Muscle layer of duodenum (tissue), 2 donors: Measurements from ENCODE around the gene NR3C1.

ENCODE experiments used
- H3K27ac ChIP-seq: one replicate; pipeline ENCODE4 v1.7.0; 2013; ENCODE audit warnings: mild to moderate bottlenecking, low read length
- H3K27me3 ChIP-seq: one replicate; pipeline ENCODE4 v1.7.0; 2013; ENCODE audit warnings: low read depth, mild to moderate bottlenecking, control low read depth, low read length
- H3K36me3 ChIP-seq, 2 donors: one replicate each; pipeline ENCODE4 v1.7.0; 2013; ENCODE audit warnings: low read length in 2 of 2, control low read depth in 1 of 2, mild to moderate bottlenecking in 1 of 2; ENCODE audit not compliant: insufficient read depth in 2 of 2, control insufficient read depth in 1 of 2
- H3K4me1 ChIP-seq, 2 donors: one replicate each; pipeline ENCODE4 v1.7.0; 2013; ENCODE audit warnings: low read length in 2 of 2, mild to moderate bottlenecking in 2 of 2, control low read depth in 1 of 2, moderate library complexity in 1 of 2; ENCODE audit not compliant: insufficient read depth in 2 of 2, control insufficient read depth in 1 of 2
- H3K4me3 ChIP-seq, 2 donors: one replicate each; pipeline ENCODE4 v1.7.0; 2013; ENCODE audit warnings: low read length in 2 of 2, low read depth in 1 of 2, mild to moderate bottlenecking in 1 of 2
- H3K9me3 ChIP-seq, 2 donors: one replicate each; pipeline ENCODE4 v1.7.0; 2013; ENCODE audit warnings: low read length in 2 of 2, control low read depth in 1 of 2, mild to moderate bottlenecking in 1 of 2; ENCODE audit not compliant: control insufficient read depth in 1 of 2
- donor health status: healthy.

NR3C1 gene

GRCh38 chr5:143376195-143376779, 27.2 kb downstream of the NR3C1 start:
- Histone ChIP-seq H3K4me1 (peaks cover 0 to 6% of the 10 kb centered on the region in 2 donors), H3K9me3 (no peaks in the 10 kb centered on the region), H3K27ac (no peak overlapping the region), H3K27me3 (no peaks in the 10 kb centered on the region), H3K4me3 (no peak overlapping the region), H3K36me3 (no peaks in the 10 kb centered on the region)

- Histone ChIP-seq H3K4me3 (no peak overlapping the region), H3K27me3 (no peaks in the 10 kb centered on the region), H3K36me3 (no peaks in the 10 kb centered on the region), H3K4me1 (peaks cover 0 to 6% of the 10 kb centered on the region in 2 donors), H3K27ac (no peak overlapping the region), H3K9me3 (no peaks in the 10 kb centered on the region)
Observed at GRCh38 chr5:143374496-143375217, 28.8 kb downstream of the NR3C1 start.

- H3K4me1 ChIP-seq, result peaks cover 0 to 6% of the 10 kb centered on the region in 2 donors
- H3K36me3 ChIP-seq, result no peaks in the 10 kb centered on the region
- no peak overlapping the region for H3K27ac ChIP-seq
- no peaks in the 10 kb centered on the region for H3K9me3 ChIP-seq
- no peak overlapping the region for H3K4me3 ChIP-seq
- H3K27me3 ChIP-seq, result no peaks in the 10 kb centered on the region
Observed at GRCh38 chr5:143373076-143373475, 30.4 kb downstream of the NR3C1 start.

GRCh38 chr5:143372187-143372829, 31.2 kb downstream of the NR3C1 start:
- Histone ChIP-seq H3K4me1 (peaks cover 0 to 6% of the 10 kb centered on the region in 2 donors), H3K9me3 (no peaks in the 10 kb centered on the region), H3K27ac (no peak overlapping the region)

GRCh38 chr5:143370440-143370839, 33.0 kb downstream of the NR3C1 start:
- H3K4me1 ChIP-seq, result no peaks in the 10 kb centered on the region
- no peaks in the 10 kb centered on the region for H3K36me3 ChIP-seq
- H3K27me3 ChIP-seq, result no peaks in the 10 kb centered on the region
- no peak overlapping the region for H3K4me3 ChIP-seq
- no peaks in the 10 kb centered on the region for H3K9me3 ChIP-seq
- H3K27ac ChIP-seq, result no peak overlapping the region

More at GRCh38 chr5:143372187-143372829, 31.2 kb downstream of the NR3C1 start:
- no peaks in the 10 kb centered on the region for H3K36me3 ChIP-seq
- H3K27me3 ChIP-seq, result no peaks in the 10 kb centered on the region
- H3K4me3 ChIP-seq, result no peak overlapping the region

- Histone ChIP-seq H3K9me3 (peaks cover 0 to 9% of the 10 kb centered on the region in 2 donors), H3K4me3 (no peak overlapping the region), H3K27me3 (no peaks in the 10 kb centered on the region), H3K27ac (no peak overlapping the region), H3K36me3 (no peaks in the 10 kb centered on the region), H3K4me1 (peaks cover 0 to 15% of the 10 kb centered on the region in 2 donors)
Observed at GRCh38 chr5:143364061-143364460, 39.4 kb downstream of the NR3C1 start.

- no peaks in the 10 kb centered on the region for H3K27me3 ChIP-seq
- H3K4me3 ChIP-seq, result no peak overlapping the region
- H3K4me1 ChIP-seq, result peaks cover 0 to 15% of the 10 kb centered on the region in 2 donors
- no peak overlapping the region for H3K27ac ChIP-seq
- H3K36me3 ChIP-seq, result no peaks in the 10 kb centered on the region
- peaks cover 0 to 9% of the 10 kb centered on the region in 2 donors for H3K9me3 ChIP-seq
Observed at GRCh38 chr5:143362664-143363227, 40.7 kb downstream of the NR3C1 start.

GRCh38 chr5:143361438-143361837, 42.0 kb downstream of the NR3C1 start:
- H3K9me3 ChIP-seq, result peaks cover 0 to 9% of the 10 kb centered on the region in 2 donors
- peaks cover 0 to 16% of the 10 kb centered on the region in 2 donors for H3K4me1 ChIP-seq
- no peak overlapping the region for H3K27ac ChIP-seq
- no peak overlapping the region for H3K4me3 ChIP-seq
- no peaks in the 10 kb centered on the region for H3K27me3 ChIP-seq
- H3K36me3 ChIP-seq, result no peaks in the 10 kb centered on the region

GRCh38 chr5:143360755-143361154, 42.7 kb downstream of the NR3C1 start:
- no peak overlapping the region for H3K27ac ChIP-seq
- peaks cover 0 to 9% of the 10 kb centered on the region in 2 donors for H3K9me3 ChIP-seq
- peaks cover 0 to 20% of the 10 kb centered on the region in 2 donors for H3K4me1 ChIP-seq
- H3K27me3 ChIP-seq, result no peaks in the 10 kb centered on the region
- H3K4me3 ChIP-seq, result no peak overlapping the region
- H3K36me3 ChIP-seq, result no peaks in the 10 kb centered on the region

GRCh38 chr5:143359869-143360268, 43.6 kb downstream of the NR3C1 start:
- Histone ChIP-seq H3K27me3 (no peaks in the 10 kb centered on the region), H3K27ac (no peak overlapping the region), H3K36me3 (no peaks in the 10 kb centered on the region), H3K4me3 (no peak overlapping the region), H3K9me3 (peaks cover 0 to 9% of the 10 kb centered on the region in 2 donors), H3K4me1 (peaks cover 0 to 29% of the 10 kb centered on the region in 2 donors)

- Histone ChIP-seq H3K27me3 (no peaks in the 10 kb centered on the region), H3K4me3 (no peak overlapping the region), H3K27ac (no peak overlapping the region), H3K36me3 (no peaks in the 10 kb centered on the region), H3K9me3 (no peaks in the 10 kb centered on the region), H3K4me1 (peaks cover 3 to 51% of the 10 kb centered on the region in 2 donors)
Observed at GRCh38 chr5:143356855-143357583, 46.5 kb downstream of the NR3C1 start.
